ENCODE measurements around the gene OR56A3. TPM values are rescaled to one million over a fixed set of nuclear protein-coding genes. Genes with fewer than 3 reads are reported as not detected.
A peak's percentile ranks its signal among the peaks of the same experiment; 100 is the strongest.

The OR56A3 gene
- total and polyA plus RNA-seq, 7 donors: not detected

- DNase-seq: no peak
- Histone ChIP-seq H3K36me3 (no peaks in the 10 kb centered on the region), H3K27me3 (no peaks in the 10 kb centered on the region), H3K9me3 (no peaks in the 10 kb centered on the region), H3K4me1 (no peaks in the 10 kb centered on the region), H3K4me3 (no peak within 1 kb of the TSS), H3K27ac (no peak within 1 kb of the TSS)
- 56 to 64% methylated on average over 1 of the region's 1 CpG for WGBS, 2 donors
- TF ChIP-seq POLR2A (IDR thresholded peaks at IDR 0.05): no peak
- TF ChIP-seq EP300 (IDR thresholded peaks at IDR 0.05): no peak
- no peak for TF ChIP-seq CTCF (IDR thresholded peaks at IDR 0.05)
- no peak for TF ChIP-seq POLR2AphosphoS5 (IDR thresholded peaks at IDR 0.05)
- intact Hi-C loops (cut with DNase I): no loop called here
These were observed 44.8 kb downstream of the OR56A3 start, which contains the start of gene OR52L1 for GRCh38 chr11:5986885-5987284. TSS of gene OR52L1 (minus strand) at chr11:5986985. CDS start at chr11:5986930, 55 bp downstream.

GRCh38 chr11:5989203-5989602, 47.2 kb downstream of the OR56A3 start:
- intact Hi-C loops (cut with DNase I): no loop called here
- WGBS, 2 donors: 54 to 77% methylated on average over 4 of the region's 4 CpGs

GRCh38 chr11:5992150-5992549, 50.1 kb downstream of the OR56A3 start:
- Histone ChIP-seq H3K36me3 (no peaks in the 10 kb centered on the region), H3K9me3 (no peaks in the 10 kb centered on the region), H3K27me3 (no peaks in the 10 kb centered on the region), H3K4me1 (no peaks in the 10 kb centered on the region), H3K4me3 (no peak overlapping the region), H3K27ac (no peak overlapping the region)
- no peak for DNase-seq
- TF ChIP-seq POLR2A (IDR thresholded peaks at IDR 0.05) (no peak), CTCF (IDR thresholded peaks at IDR 0.05) (no peak), POLR2AphosphoS5 (IDR thresholded peaks at IDR 0.05) (no peak), EP300 (IDR thresholded peaks at IDR 0.05) (no peak)
- intact Hi-C loops (cut with DNase I): no loop called here
- WGBS, 2 donors: 63 to 75% methylated on average over 3 of the region's 3 CpGs

More at GRCh38 chr11:5989203-5989602, 47.2 kb downstream of the OR56A3 start:
- no peak for DNase-seq
- no peak overlapping the region for H3K27ac ChIP-seq
- H3K27me3 ChIP-seq: no peaks in the 10 kb centered on the region
- no peak overlapping the region for H3K4me3 ChIP-seq
- no peaks in the 10 kb centered on the region for H3K4me1 ChIP-seq
- H3K9me3 ChIP-seq: no peaks in the 10 kb centered on the region
- H3K36me3 ChIP-seq: no peaks in the 10 kb centered on the region
- TF ChIP-seq POLR2AphosphoS5 (IDR thresholded peaks at IDR 0.05) (no peak), POLR2A (IDR thresholded peaks at IDR 0.05) (no peak), CTCF (IDR thresholded peaks at IDR 0.05) (no peak), EP300 (IDR thresholded peaks at IDR 0.05) (no peak)

GRCh38 chr11:5992604-5993251, 50.7 kb downstream of the OR56A3 start:
- Histone ChIP-seq H3K4me3 (no peak overlapping the region), H3K27me3 (no peaks in the 10 kb centered on the region), H3K4me1 (no peaks in the 10 kb centered on the region), H3K36me3 (no peaks in the 10 kb centered on the region), H3K9me3 (no peaks in the 10 kb centered on the region), H3K27ac (no peak overlapping the region)
- intact Hi-C loops (cut with DNase I): no loop called here
- DNase-seq: no peak
- TF ChIP-seq CTCF (IDR thresholded peaks at IDR 0.05) (peak in 1 of 4 experiments; percentile 21), POLR2A (IDR thresholded peaks at IDR 0.05) (no peak), EP300 (IDR thresholded peaks at IDR 0.05) (no peak)
- WGBS, 2 donors: 57 to 58% methylated on average over 3 of the region's 3 CpGs

GRCh38 chr11:5994791-5995190, 52.7 kb downstream of the OR56A3 start:
- Histone ChIP-seq H3K27ac (no peak overlapping the region), H3K36me3 (no peaks in the 10 kb centered on the region), H3K4me3 (no peak overlapping the region), H3K27me3 (no peaks in the 10 kb centered on the region), H3K9me3 (no peaks in the 10 kb centered on the region), H3K4me1 (no peaks in the 10 kb centered on the region)
- intact Hi-C loops (cut with DNase I): no loop called here
- no peak for DNase-seq
- TF ChIP-seq EP300 (IDR thresholded peaks at IDR 0.05): no peak
- TF ChIP-seq POLR2A (IDR thresholded peaks at IDR 0.05): no peak
- TF ChIP-seq CTCF (IDR thresholded peaks at IDR 0.05): no peak
- no peak for TF ChIP-seq POLR2AphosphoS5 (IDR thresholded peaks at IDR 0.05)
- 86 to 88% methylated on average over 14 of the region's 14 CpGs for WGBS, 2 donors
